Thyroid gland (tissue), 4 donors: Measurements from ENCODE around the gene PRM2. TPM values are rescaled to one million over a fixed set of nuclear protein-coding genes. Genes with fewer than 3 reads are reported as not detected.

Experiments
- DNase-seq, 2 donors: peaks; one replicate each; pipeline ENCODE4 v3.0.0-alpha.2; 2019
- H3K27ac ChIP-seq, 3 donors: fragments of 200-600 bp; sonication (generic); 1 replicate in 2 of 3; 2 replicates in 1 of 3; pipeline ENCODE4 v1.5.1; 2016 to 2019; ENCODE audit warnings: mild to moderate bottlenecking in 1 of 3, moderate library complexity in 1 of 3
- H3K27me3 ChIP-seq: fragments of 200-600 bp; sonication (generic); one replicate; pipeline ENCODE4 v1.5.1; 2019
- H3K36me3 ChIP-seq, 2 donors: fragments of 200-600 bp; sonication (generic); one replicate each; pipeline ENCODE4 v1.5.1; 2016 to 2019
- H3K4me1 ChIP-seq, 2 donors: fragments of 200-600 bp; sonication (generic); one replicate each; pipeline ENCODE4 v1.5.1; 2017 to 2019
- H3K4me3 ChIP-seq, 3 donors: fragments of 200-600 bp; sonication (generic); replicated peaks in 1 of 3; 1 replicate in 2 of 3; 2 replicates in 1 of 3; pipeline ENCODE4 v1.5.1; 2016; ENCODE audit warnings: mild to moderate bottlenecking in 1 of 3
- H3K9me3 ChIP-seq: fragments of 200-600 bp; sonication (generic); one replicate; pipeline ENCODE4 v1.5.1; 2017
- CTCF ChIP-seq, 6 experiments: fragments of 200-600 bp in 3 of 6; fragments of 450-650 bp in 3 of 6; sonication (generic) in 3 of 6; IDR thresholded peaks; one replicate each; pipeline ENCODE4 v1.5.1; 2016 to 2019; ENCODE audit warnings: antibody characterized with exemption in 6 of 6, mild to moderate bottlenecking in 2 of 6, inconsistent platforms in 1 of 6, moderate library complexity in 1 of 6
- POLR2A ChIP-seq, 2 donors: fragments of 450-650 bp; IDR thresholded peaks; one replicate each; pipeline ENCODE4 v1.6.1; 2017; ENCODE audit warnings: antibody characterized with exemption in 2 of 2, mild to moderate bottlenecking in 2 of 2, moderate library complexity in 1 of 2
- WGBS, 2 donors: methylation state at CpG; one replicate each; pipeline ENCODE4 v1.1.5; 2017; 5-methylcytosine and 5-hydroxymethylcytosine counted together
- intact Hi-C: fragments of 100-400 bp; cut with DNase I; formaldehyde crosslinking; loops from one replicate; pipeline ENCODE4 v1.15.1; 2023
- total RNA-seq, 4 donors: library from RNA; depleted of rRNA; stranded (reverse); fragments of >200 nt; gene quantifications; one replicate each; pipeline ENCODE4 v1.2.3, GENCODE V29; 2016

The PRM2 gene
- total RNA-seq, 4 donors from 2014 or later, result 8.2 to 64.4 TPM; not detected in 2

- intact Hi-C loops, result no loop called here
- no peak for TF ChIP-seq CTCF (IDR thresholded peaks at IDR 0.05)
- no peak for TF ChIP-seq POLR2A (IDR thresholded peaks at IDR 0.05)
Observed at GRCh38 chr16:11242658-11243057, 33.6 kb downstream of the PRM2 start.

GRCh38 chr16:11241480-11242204 lies 34.6 kb downstream of the PRM2 start:
- H3K4me3 ChIP-seq, result no peak overlapping the region
- no peaks in the 10 kb centered on the region for H3K9me3 ChIP-seq
- no peaks in the 10 kb centered on the region for H3K27me3 ChIP-seq
- peaks cover 0 to 8% of the 10 kb centered on the region in 2 donors for H3K4me1 ChIP-seq
- 96% methylated on average over 5 of the region's 5 CpGs for WGBS, 2 donors
- no peaks in the 10 kb centered on the region for H3K36me3 ChIP-seq
- DNase-seq, result no peak
- TF ChIP-seq POLR2A (IDR thresholded peaks at IDR 0.05) (no peak), CTCF (IDR thresholded peaks at IDR 0.05) (no peak)
- intact Hi-C loops, result no loop called here
- no peak overlapping the region for H3K27ac ChIP-seq

More at GRCh38 chr16:11242658-11243057, 33.6 kb downstream of the PRM2 start:
- Histone ChIP-seq H3K4me1 (peaks cover 0 to 3% of the 10 kb centered on the region in 2 donors), H3K27me3 (no peaks in the 10 kb centered on the region), H3K27ac (no peak overlapping the region), H3K9me3 (no peaks in the 10 kb centered on the region), H3K36me3 (no peaks in the 10 kb centered on the region), H3K4me3 (no peak overlapping the region)
- WGBS, 2 donors, result 69 to 73% methylated on average over 12 of the region's 12 CpGs
- no peak for DNase-seq

- H3K4me3 ChIP-seq, result no peak overlapping the region
- no peak for DNase-seq
- intact Hi-C loops, result no loop called here
- WGBS, 2 donors, result 76 to 89% methylated on average over 8 to 10 of the region's 10 CpGs
- peaks cover 0 to 8% of the 10 kb centered on the region in 2 donors for H3K4me1 ChIP-seq
- H3K36me3 ChIP-seq, result no peaks in the 10 kb centered on the region
- TF ChIP-seq POLR2A (IDR thresholded peaks at IDR 0.05), result no peak
- no peak for TF ChIP-seq CTCF (IDR thresholded peaks at IDR 0.05)
- H3K9me3 ChIP-seq, result no peaks in the 10 kb centered on the region
- no peak overlapping the region for H3K27ac ChIP-seq
- no peaks in the 10 kb centered on the region for H3K27me3 ChIP-seq
Observed at GRCh38 chr16:11240636-11241473, 35.4 kb downstream of the PRM2 start.

GRCh38 chr16:11239644-11240632 lies 36.3 kb downstream of the PRM2 start:
- WGBS, 2 donors, result 85 to 87% methylated on average over 10 of the region's 10 CpGs
- intact Hi-C loops, result no loop called here
- TF ChIP-seq POLR2A (IDR thresholded peaks at IDR 0.05), result no peak
- TF ChIP-seq CTCF (IDR thresholded peaks at IDR 0.05), result no peak
- Histone ChIP-seq H3K27ac (no peak overlapping the region), H3K36me3 (no peaks in the 10 kb centered on the region), H3K9me3 (no peaks in the 10 kb centered on the region), H3K4me3 (no peak overlapping the region), H3K27me3 (no peaks in the 10 kb centered on the region), H3K4me1 (peaks cover 0 to 8% of the 10 kb centered on the region in 2 donors)
- DNase-seq, result no peak
